NB4 (cell line): ENCODE data around the gene NME7.

Experiments used
- DNase-seq: peaks from one replicate; pipeline ENCODE4 v3.0.0; 2010; ENCODE audit warnings: low read depth
- H3K4me3 ChIP-seq: one replicate; pipeline ENCODE4 v1.5.1; 2011; ENCODE audit warnings: mild to moderate bottlenecking, low read depth, low read length, moderate library complexity
- CTCF ChIP-seq: IDR thresholded peaks from one replicate; pipeline ENCODE4 v1.5.1; 2012; ENCODE audit warnings: low read depth, low read length
- MAX ChIP-seq: IDR thresholded peaks from 2 replicates; pipeline ENCODE4 v1.6.1; 2011; ENCODE audit warnings: low read depth, low read length
- MYC ChIP-seq: IDR thresholded peaks from 2 replicates; pipeline ENCODE4 v1.6.1; 2011; ENCODE audit warnings: low read depth, low read length
- POLR2A ChIP-seq: IDR thresholded peaks from 2 replicates; pipeline ENCODE4 v1.6.1; 2011; ENCODE audit warnings: mild to moderate bottlenecking; ENCODE audit not compliant: insufficient read length; ENCODE audit errors: extremely low read depth

The NME7 gene

GRCh38 chr1:169103480-169103893 is 264.1 kb downstream of the NME7 start:
- H3K4me3 ChIP-seq, result no peak overlapping the region
- TF ChIP-seq CTCF, result no peak
- no peak for TF ChIP-seq MYC
- TF ChIP-seq POLR2A, result no peak
- TF ChIP-seq MAX, result no peak
- DNase-seq, result no peak

GRCh38 chr1:169103002-169103401 is 264.6 kb downstream of the NME7 start:
- DNase-seq, result no peak

GRCh38 chr1:169102567-169102966 is 265.0 kb downstream of the NME7 start:
- TF ChIP-seq POLR2A, result no peak
- TF ChIP-seq MAX, result peak; percentile 81
- DNase-seq, result peak; percentile 55
- no peak overlapping the region for H3K4me3 ChIP-seq

More at GRCh38 chr1:169103002-169103401, 264.6 kb downstream of the NME7 start:
- H3K4me3 ChIP-seq, result no peak overlapping the region
- TF ChIP-seq MYC (no peak), MAX (no peak), POLR2A (no peak), CTCF (no peak)

GRCh38 chr1:169100651-169101088 is 266.9 kb downstream of the NME7 start:
- TF ChIP-seq MAX (no peak), POLR2A (no peak), MYC (no peak)
- no peak overlapping the region for H3K4me3 ChIP-seq
- DNase-seq, result no peak

GRCh38 chr1:169100208-169100607 is 267.4 kb downstream of the NME7 start:
- DNase-seq, result no peak
- H3K4me3 ChIP-seq, result no peak overlapping the region
- TF ChIP-seq MYC, result no peak
- TF ChIP-seq POLR2A, result no peak
- no peak for TF ChIP-seq CTCF
- no peak for TF ChIP-seq MAX

GRCh38 chr1:169099561-169099960 is 268.0 kb downstream of the NME7 start:
- no peak overlapping the region for H3K4me3 ChIP-seq
- no peak for DNase-seq
- TF ChIP-seq MYC (no peak), CTCF (no peak), POLR2A (no peak), MAX (no peak)

GRCh38 chr1:169098380-169098779 is 269.2 kb downstream of the NME7 start:
- TF ChIP-seq MYC, result no peak
- TF ChIP-seq POLR2A, result no peak
- TF ChIP-seq MAX, result no peak
- TF ChIP-seq CTCF, result no peak
- no peak overlapping the region for H3K4me3 ChIP-seq
- no peak for DNase-seq
